ENCODE measurements around the gene ZNF274. TPM values are rescaled to one million over a fixed set of nuclear protein-coding genes. Genes with fewer than 3 reads are reported as not detected.

ZNF274 gene
- total RNA-seq, 1 experiment from 2014 or later = 28.7 TPM

- TF ChIP-seq CTCF (conservative IDR thresholded peaks at IDR 0.05) = no peak
- H3K18ac ChIP-seq (ENCODE audit: insufficient read length, low read depth, low read length) = no peak overlapping the region
- H3K4me2 ChIP-seq (ENCODE audit: insufficient read depth, insufficient read length, low read length) = no peak overlapping the region
- Mint-ChIP-seq H3K9me3 (peaks cover 99 to 100% of the 10 kb centered on the region in 2 experiments), H3K36me3 (ENCODE audit: insufficient read depth in 1 of 3, low read depth in 3 of 3) (peaks cover 94 to 97% (median 95%) of the 10 kb centered on the region in 3 experiments), H3K27ac (no peak overlapping the region), H3K27me3 (ENCODE audit: low read depth) (peaks cover 38% of the 10 kb centered on the region), H3K4me1 (no peaks in the 10 kb centered on the region), H3K4me3 (no peak overlapping the region)
- no peak overlapping the region for H4K5ac ChIP-seq (ENCODE audit: insufficient read length, low read depth, low read length)
- no peak overlapping the region for H4K8ac ChIP-seq (replicated peaks; ENCODE audit: insufficient read length, low read depth, low read length)
- no peak overlapping the region for H3K9ac ChIP-seq (ENCODE audit: extremely low read depth, insufficient read length, low read length)
- H3K4me1 ChIP-seq (ENCODE audit: insufficient read depth, low read length) = no peaks in the 10 kb centered on the region
- H2AK5ac ChIP-seq (ENCODE audit: insufficient read length, low read length) = no peak overlapping the region
- no peak for DNase-seq
- no peaks in the 10 kb centered on the region for H3K23me2 ChIP-seq (ENCODE audit: insufficient read length, low read depth, low read length, poor library complexity, severe bottlenecking)
- no peaks in the 10 kb centered on the region for H4K20me1 ChIP-seq (ENCODE audit: control insufficient read depth, insufficient read depth, insufficient read length)
- no CpG with 5 or more reads among the region's 7 CpGs for WGBS (ENCODE audit: extremely low coverage, insufficient read length, low lambda C conversion rate)
- no peaks in the 10 kb centered on the region for H3K27me3 ChIP-seq (ENCODE audit: insufficient read depth, low read length)
- H4K91ac ChIP-seq (ENCODE audit: insufficient read length, low read depth, low read length) = no peak overlapping the region
- no peak overlapping the region for H3K4ac ChIP-seq (ENCODE audit: low read depth, low read length)
- H3K56ac ChIP-seq (ENCODE audit: insufficient read length, low read depth, low read length) = no peak overlapping the region
- H2BK12ac ChIP-seq (ENCODE audit: insufficient read length, low read depth, low read length) = no peak overlapping the region
- no peaks in the 10 kb centered on the region for H3K79me1 ChIP-seq (ENCODE audit: insufficient read depth, low read depth, low read length, poor library complexity, severe bottlenecking)
- no peak overlapping the region for H3K23ac ChIP-seq (ENCODE audit: insufficient read length, low read depth, low read length)
- H3K79me2 ChIP-seq (ENCODE audit: insufficient read depth, low read length) = no peaks in the 10 kb centered on the region
- no peak overlapping the region for H3T11ph ChIP-seq (ENCODE audit: low read length)
- no peak overlapping the region for H2BK15ac ChIP-seq (ENCODE audit: low read depth, low read length)
- no peak overlapping the region for H3K14ac ChIP-seq (ENCODE audit: insufficient read depth, low read length)
- no peak overlapping the region for H2BK5ac ChIP-seq (ENCODE audit: insufficient read length, low read length)
- peaks cover 90% of the 10 kb centered on the region for H3K9me3 ChIP-seq (ENCODE audit: control insufficient read depth, low read depth, low read length)
- no peak overlapping the region for H3K27ac ChIP-seq (ENCODE audit: insufficient read length, low read depth, low read length)
- H2BK20ac ChIP-seq (ENCODE audit: low read depth, low read length, poor library complexity, severe bottlenecking) = no peak overlapping the region
- H2AFZ ChIP-seq (ENCODE audit: low read length) = no peak overlapping the region
- no peak overlapping the region for H2BK120ac ChIP-seq (ENCODE audit: low read depth, low read length, poor library complexity, severe bottlenecking)
Measured at GRCh38 chr19:58262922-58263296, 80.0 kb downstream of the ZNF274 start.

Other genes starting within 250 kb of the ZNF274 start
- 25.1 and 26.2 TPM in 2 replicates for gene ZNF418, start 247.7 kb upstream of the ZNF274 start, total RNA-seq (2021)
- gene ZNF256, start 235.4 kb upstream of the ZNF274 start, total RNA-seq (2021) = 11.9 and 12.3 TPM in 2 replicates
- 0.26 and 0.33 TPM in 2 replicates for gene C19orf18, start 208.5 kb upstream of the ZNF274 start, total RNA-seq (2021)
- gene ZNF606, start 180.2 kb upstream of the ZNF274 start, total RNA-seq (2021) = 13.4 and 14.1 TPM in 2 replicates
- gene ZSCAN1, start 149.0 kb upstream of the ZNF274 start, total RNA-seq (2021) = 0.77 and 1.2 TPM in 2 replicates
- gene ZNF135, start 123.8 kb upstream of the ZNF274 start, total RNA-seq (2021) = 4.7 and 5.4 TPM in 2 replicates
- gene ZSCAN18, start 84.8 kb upstream of the ZNF274 start, total RNA-seq (2021) = 35.4 and 40.1 TPM in 2 replicates
- gene ZNF329, start 32.3 kb upstream of the ZNF274 start, total RNA-seq (2021) = 11.8 and 12.1 TPM in 2 replicates
- gene ZNF544, start 45.9 kb downstream of the ZNF274 start, total RNA-seq (2021) = 97.2 and 97.6 TPM in 2 replicates
- 16.9 and 17.3 TPM in 2 replicates for gene ZNF8, start 95.9 kb downstream of the ZNF274 start, total RNA-seq (2021)
- gene ERVK3-1, start 122.3 kb downstream of the ZNF274 start, total RNA-seq (2021) = 43.6 and 43.7 TPM in 2 replicates
- 4.7 and 4.8 TPM in 2 replicates for gene ZSCAN22, start 143.9 kb downstream of the ZNF274 start, total RNA-seq (2021)
- 17.4 and 22.2 TPM in 2 replicates for gene A1BG, start 170.4 kb downstream of the ZNF274 start, total RNA-seq (2021)
- 2.4 TPM in 2 replicates for gene ZNF497, start 179.7 kb downstream of the ZNF274 start, total RNA-seq (2021)
- 3.4 and 3.8 TPM in 2 replicates for gene ZNF837, start 198.0 kb downstream of the ZNF274 start, total RNA-seq (2021)
- gene RPS5, start 204.2 kb downstream of the ZNF274 start, total RNA-seq (2021) = 1,400 and 1,442 TPM in 2 replicates
- 2.0 and 2.1 TPM in 2 replicates for gene RNF225, start 212.6 kb downstream of the ZNF274 start, total RNA-seq (2021)
- gene ZNF584, start 225.6 kb downstream of the ZNF274 start, total RNA-seq (2021) = 6.5 and 7.4 TPM in 2 replicates